ENCODE data around the gene TAF11L10.
A peak's percentile ranks its signal among the peaks of the same experiment; 100 is the strongest.
"Not testable (repeated sequence)": the region's sequence is repeated elsewhere in the genome, so short reads cannot be mapped to it uniquely, and the experiment has no call there.

Gene TAF11L10

GRCh38 chr5:17597728-17598127, at the start of gene TAF11L10:
Gene TAF11L10 (minus strand): TSS chr5:17597828.
- H3K4me1 ChIP-seq; H3K27me3 ChIP-seq (ENCODE audit: low read depth); H3K4me3 ChIP-seq; in situ Hi-C loops (cut with MboI; ENCODE audit: low sequenced_read_pairs); H3K36me3 ChIP-seq (replicated peaks); DNase-seq (ENCODE audit: low spot score in 2 of 2); H3K9me3 ChIP-seq: not testable (repeated sequence)

GRCh38 chr5:17634160-17634559, 36.5 kb upstream of the TAF11L10 start, which contains the start of gene TAF11L14:
Gene TAF11L14 (plus strand): TSS chr5:17634460.
- no peak within 1 kb of the TSS for H3K4me3 ChIP-seq
- in situ Hi-C loops (cut with MboI; ENCODE audit: low sequenced_read_pairs), result no loop called here
- no peaks in the 10 kb centered on the region for H3K36me3 ChIP-seq (replicated peaks)
- no peak for DNase-seq (ENCODE audit: low spot score in 2 of 2)
- H3K4me1 ChIP-seq, result no peaks in the 10 kb centered on the region
- H3K27me3 ChIP-seq (ENCODE audit: low read depth), result no peaks in the 10 kb centered on the region
- H3K9me3 ChIP-seq, result no peaks in the 10 kb centered on the region

DNA sequence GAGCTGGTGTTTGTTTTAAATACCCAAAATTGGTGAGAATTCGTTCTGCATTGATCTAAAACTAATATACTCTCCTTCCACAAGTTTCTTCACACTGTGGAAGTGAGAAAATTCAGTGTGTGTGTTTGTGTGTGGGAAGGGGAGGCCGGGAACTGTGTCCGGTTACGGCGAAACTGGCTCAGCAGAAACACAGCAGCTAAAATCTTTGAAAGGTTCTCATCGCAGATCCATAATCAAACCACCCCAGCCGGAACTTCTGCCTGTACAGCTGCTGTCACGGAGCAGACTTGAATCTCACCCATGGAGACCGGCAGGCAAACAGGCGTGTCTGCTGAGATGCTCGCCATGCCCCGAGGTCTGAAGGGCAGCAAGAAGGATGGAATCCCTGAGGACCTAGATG, 34.2 kb upstream of the TAF11L10 start, which contains the start of gene TAF11L13:
TSS of gene TAF11L13 (plus strand) at position 301 of the 400 bp plus-strand sequence.
- DNase-seq (ENCODE audit: low spot score in 2 of 2); H3K36me3 ChIP-seq (replicated peaks); H3K27me3 ChIP-seq (ENCODE audit: low read depth); H3K9me3 ChIP-seq; H3K4me3 ChIP-seq; in situ Hi-C loops (cut with MboI; ENCODE audit: low sequenced_read_pairs); H3K4me1 ChIP-seq: not testable (repeated sequence)

GRCh38 chr5:17625686-17626085, 28.1 kb upstream of the TAF11L10 start:
- Histone ChIP-seq H3K4me3 (no peak overlapping the region), H3K4me1 (no peaks in the 10 kb centered on the region), H3K9me3 (no peaks in the 10 kb centered on the region), H3K36me3 (replicated peaks) (no peaks in the 10 kb centered on the region), H3K27me3 (ENCODE audit: low read depth) (no peaks in the 10 kb centered on the region)
- in situ Hi-C loops (cut with MboI; ENCODE audit: low sequenced_read_pairs), result no loop called here
- no peak for DNase-seq (ENCODE audit: low spot score in 2 of 2)

DNA sequence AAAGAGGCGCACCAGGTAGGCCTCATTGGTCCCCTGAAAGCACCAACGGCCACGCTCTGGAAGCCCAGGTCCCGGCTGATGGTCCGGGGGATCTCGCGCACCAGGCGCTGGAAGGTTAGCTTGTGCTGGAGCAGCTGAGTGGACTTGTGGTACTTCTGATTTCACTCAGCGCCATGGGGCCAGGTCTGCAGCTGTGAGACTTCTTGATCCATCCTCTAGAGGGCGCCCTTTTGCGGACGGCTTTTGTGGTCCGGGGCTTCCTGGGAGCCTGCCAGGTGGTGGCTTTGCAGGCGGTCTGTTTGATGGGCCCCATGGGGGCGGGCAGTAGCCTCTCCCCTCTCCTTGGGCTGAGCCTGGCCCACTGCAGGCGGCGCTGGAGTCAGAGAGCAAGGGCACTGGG, 23.0 kb upstream of the TAF11L10 start:
- H3K9me3 ChIP-seq, result no peaks in the 10 kb centered on the region; the same call in 1 of the 2 replicates
- no peak for DNase-seq (ENCODE audit: low spot score in 2 of 2)
- no peak overlapping the region for H3K4me3 ChIP-seq
- in situ Hi-C loops (cut with MboI; ENCODE audit: low sequenced_read_pairs), result no loop called here
- no peaks in the 10 kb centered on the region for H3K36me3 ChIP-seq (replicated peaks)
- no peaks in the 10 kb centered on the region for H3K27me3 ChIP-seq (ENCODE audit: low read depth)
- no peaks in the 10 kb centered on the region for H3K4me1 ChIP-seq

GRCh38 chr5:17619354-17619753, 21.7 kb upstream of the TAF11L10 start:
- in situ Hi-C loops (cut with MboI; ENCODE audit: low sequenced_read_pairs), result no loop called here
- no peaks in the 10 kb centered on the region; the same call in 1 of the 2 replicates for H3K9me3 ChIP-seq
- no peaks in the 10 kb centered on the region for H3K4me1 ChIP-seq
- DNase-seq (ENCODE audit: low spot score in 2 of 2), result no peak
- H3K36me3 ChIP-seq (replicated peaks), result no peaks in the 10 kb centered on the region
- no peak overlapping the region for H3K4me3 ChIP-seq
- H3K27me3 ChIP-seq (ENCODE audit: low read depth), result no peaks in the 10 kb centered on the region

DNA sequence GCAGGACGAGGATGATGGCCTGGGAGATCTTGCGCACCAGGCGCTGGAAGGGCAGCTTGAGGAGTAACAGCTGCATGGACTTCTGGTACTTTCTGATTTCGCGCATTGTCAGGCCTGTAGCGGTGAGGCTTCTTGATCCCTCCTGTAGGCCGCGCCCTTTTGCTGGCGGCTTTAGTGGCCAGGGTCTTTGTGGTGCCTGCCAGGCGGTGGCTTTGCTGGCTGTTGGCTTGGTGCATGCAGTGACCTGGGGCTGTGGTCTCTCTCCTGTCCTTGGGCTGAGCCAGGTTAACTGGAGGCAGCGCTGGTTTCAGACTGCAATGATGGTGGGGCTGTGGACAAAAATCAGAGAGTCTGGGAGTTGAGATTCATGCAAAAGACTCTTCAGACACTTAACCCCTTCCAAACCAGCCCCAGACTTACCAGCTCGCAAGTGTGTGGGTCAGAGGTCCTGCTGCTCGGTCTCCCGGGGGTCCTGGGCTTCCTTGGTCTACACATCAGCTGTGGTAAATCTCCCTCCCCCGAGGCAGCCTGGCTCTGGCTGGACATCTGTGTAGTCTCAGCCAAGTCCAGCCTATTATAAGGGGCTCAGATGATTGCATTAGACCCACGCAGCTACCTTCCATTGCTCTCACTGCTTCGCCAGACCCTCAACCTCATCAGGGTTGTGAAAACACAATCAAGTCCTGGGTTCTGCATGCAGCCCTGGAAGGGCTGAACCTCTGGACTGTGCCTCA, 17.4 kb upstream of the TAF11L10 start:
- no peak for DNase-seq (ENCODE audit: low spot score in 2 of 2)
- Histone ChIP-seq H3K4me3 (no peak overlapping the region), H3K27me3 (ENCODE audit: low read depth) (no peaks in the 10 kb centered on the region), H3K9me3 (no peaks in the 10 kb centered on the region), H3K36me3 (replicated peaks) (no peaks in the 10 kb centered on the region), H3K4me1 (no peaks in the 10 kb centered on the region)
- in situ Hi-C loops (cut with MboI; ENCODE audit: low sequenced_read_pairs), result no loop called here

- H3K9me3 ChIP-seq; H3K4me3 ChIP-seq; H3K27me3 ChIP-seq (ENCODE audit: low read depth); in situ Hi-C loops (cut with MboI; ENCODE audit: low sequenced_read_pairs); DNase-seq (ENCODE audit: low spot score in 2 of 2); H3K4me1 ChIP-seq; H3K36me3 ChIP-seq (replicated peaks): not testable (repeated sequence)
These were observed 12.5 kb upstream of the TAF11L10 start, which contains the start of gene TAF11L12 for GRCh38 chr5:17610092-17610491. Gene TAF11L12 (plus strand): TSS chr5:17610392.

- H3K9me3 ChIP-seq; H3K27me3 ChIP-seq (ENCODE audit: low read depth); H3K4me1 ChIP-seq; DNase-seq (ENCODE audit: low spot score in 2 of 2); in situ Hi-C loops (cut with MboI; ENCODE audit: low sequenced_read_pairs); H3K4me3 ChIP-seq; H3K36me3 ChIP-seq (replicated peaks): not testable (repeated sequence)
These were observed 9.8 kb upstream of the TAF11L10 start for GRCh38 chr5:17607461-17607860.

GRCh38 chr5:17604951-17605350, 7.3 kb upstream of the TAF11L10 start:
- H3K4me3 ChIP-seq, result no peak overlapping the region
- no peaks in the 10 kb centered on the region for H3K36me3 ChIP-seq (replicated peaks)
- H3K27me3 ChIP-seq (ENCODE audit: low read depth), result no peaks in the 10 kb centered on the region
- H3K4me1 ChIP-seq, result no peaks in the 10 kb centered on the region
- in situ Hi-C loops (cut with MboI; ENCODE audit: low sequenced_read_pairs), result no loop called here
- DNase-seq (ENCODE audit: low spot score in 2 of 2), result no peak
- no peaks in the 10 kb centered on the region for H3K9me3 ChIP-seq

GRCh38 chr5:17603880-17604279, 6.3 kb upstream of the TAF11L10 start, which contains the start of gene TAF11L11:
Gene TAF11L11 (plus strand): TSS chr5:17604183.
- H3K36me3 ChIP-seq (replicated peaks); in situ Hi-C loops (cut with MboI; ENCODE audit: low sequenced_read_pairs); H3K4me3 ChIP-seq; H3K9me3 ChIP-seq; H3K4me1 ChIP-seq; H3K27me3 ChIP-seq (ENCODE audit: low read depth); DNase-seq (ENCODE audit: low spot score in 2 of 2): not testable (repeated sequence)

- H3K36me3 ChIP-seq (replicated peaks); H3K4me3 ChIP-seq; H3K9me3 ChIP-seq; H3K4me1 ChIP-seq; H3K27me3 ChIP-seq (ENCODE audit: low read depth); in situ Hi-C loops (cut with MboI; ENCODE audit: low sequenced_read_pairs): not testable (repeated sequence)
- DNase-seq (ENCODE audit: low spot score in 2 of 2), result peak in 1 of 2 experiments; percentile 18
These were observed 3.4 kb downstream of the TAF11L10 start, which contains the start of gene TAF11L9 for GRCh38 chr5:17594255-17594654. Gene TAF11L9 (minus strand): TSS chr5:17594394.

- DNase-seq (ENCODE audit: low spot score in 2 of 2); H3K9me3 ChIP-seq; H3K27me3 ChIP-seq (ENCODE audit: low read depth); H3K4me3 ChIP-seq; in situ Hi-C loops (cut with MboI; ENCODE audit: low sequenced_read_pairs); H3K4me1 ChIP-seq; H3K36me3 ChIP-seq (replicated peaks): not testable (repeated sequence)
These were observed 6.8 kb downstream of the TAF11L10 start, which contains the start of gene TAF11L8 for GRCh38 chr5:17590860-17591259. Gene TAF11L8 (minus strand): TSS chr5:17590960.

DNA sequence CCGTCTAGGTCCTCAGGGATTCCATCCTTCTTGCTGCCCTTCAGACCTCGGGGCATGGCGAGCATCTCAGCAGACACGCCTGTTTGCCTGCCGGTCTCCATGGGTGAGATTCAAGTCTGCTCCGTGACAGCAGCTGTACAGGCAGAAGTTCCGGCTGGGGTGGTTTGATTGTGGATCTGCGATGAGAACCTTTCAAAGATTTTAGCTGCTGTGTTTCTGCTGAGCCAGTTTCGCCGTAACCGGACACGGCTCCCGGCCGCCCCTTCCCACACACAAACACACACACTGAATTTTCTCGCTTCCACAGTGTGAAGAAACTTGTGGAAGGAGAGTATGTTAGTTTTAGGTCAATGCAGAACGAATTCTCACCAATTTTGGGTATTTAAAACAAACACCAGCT, 12.0 kb downstream of the TAF11L10 start, which contains the start of gene TAF11L7:
TSS of gene TAF11L7 (minus strand) at position 101 of the 400 bp plus-strand sequence.
- in situ Hi-C loops (cut with MboI; ENCODE audit: low sequenced_read_pairs); H3K36me3 ChIP-seq (replicated peaks); H3K9me3 ChIP-seq; DNase-seq (ENCODE audit: low spot score in 2 of 2); H3K4me3 ChIP-seq; H3K27me3 ChIP-seq (ENCODE audit: low read depth); H3K4me1 ChIP-seq: not testable (repeated sequence)
